Heart left ventricle (tissue), 16 donors: ENCODE data around the gene NABP2. TPM values are rescaled to one million over a fixed set of nuclear protein-coding genes. Genes with fewer than 3 reads are reported as not detected.
A peak's percentile ranks its signal among the peaks of the same experiment; 100 is the strongest.

Experiments
- ATAC-seq, 4 donors: fragments of 200-7000 bp; cut with Tn5 transposase; one replicate each; pipeline ENCODE4 v1.9.1; 2020 to 2022; ENCODE audit warnings: moderate library complexity in 4 of 4, mild to moderate bottlenecking in 3 of 4, moderate number of reproducible peaks in 1 of 4
- DNase-seq, 5 donors: peaks; one replicate each; pipeline ENCODE4 v3.0.0-alpha.2; 2020
- H3K27ac ChIP-seq, 12 donors: fragments of 200-600 bp; sonication (generic) in 4 of 12; one replicate each; pipeline versions ENCODE4 v1.5.0 to v1.8.0; 2016 to 2022; ENCODE audit warnings: mild to moderate bottlenecking in 2 of 12
- H3K27me3 ChIP-seq, 9 donors: fragments of 200-600 bp; sonication (generic) in 2 of 9; one replicate each; pipeline versions ENCODE4 v1.5.1 to v1.8.0; 2016 to 2022; ENCODE audit warnings: mild to moderate bottlenecking in 3 of 9
- H3K36me3 ChIP-seq, 9 donors: fragments of 200-600 bp; sonication (generic) in 2 of 9; one replicate each; pipeline versions ENCODE4 v1.5.0 to v1.8.0; 2018 to 2022; ENCODE audit warnings: mild to moderate bottlenecking in 2 of 9
- H3K4me1 ChIP-seq, 12 donors: fragments of 200-600 bp; sonication (generic) in 4 of 12; one replicate each; pipeline versions ENCODE4 v1.5.0 to v1.8.0; 2016 to 2022; ENCODE audit warnings: mild to moderate bottlenecking in 3 of 12
- H3K4me3 ChIP-seq, 12 donors: fragments of 200-600 bp; sonication (generic) in 4 of 12; one replicate each; pipeline versions ENCODE4 v1.5.0 to v1.8.0; 2017 to 2022; ENCODE audit warnings: mild to moderate bottlenecking in 9 of 12, moderate library complexity in 4 of 12
- H3K9me3 ChIP-seq, 12 donors: fragments of 200-600 bp; sonication (generic) in 4 of 12; one replicate each; pipeline versions ENCODE4 v1.5.0 to v1.8.0; 2016 to 2022; ENCODE audit warnings: mild to moderate bottlenecking in 1 of 12
- POLR2A ChIP-seq, 2 donors: fragments of 450-650 bp; IDR thresholded peaks; one replicate each; pipeline ENCODE4 v1.6.1; 2017; ENCODE audit warnings: antibody characterized with exemption in 2 of 2, mild to moderate bottlenecking in 2 of 2, moderate library complexity in 2 of 2
- WGBS, 4 donors: extraction: QIAGEN DNeasy Blood & Tissue Kit in 2 of 4; methylation state at CpG; one replicate each; pipeline versions ENCODE4 v1.1.5 to v1.1.7; 2013 to 2018; 5-methylcytosine and 5-hydroxymethylcytosine counted together
- intact Hi-C, 10 donors: fragments of 100-400 bp; cut with DNase I; formaldehyde crosslinking; loops; one replicate each; pipeline versions ENCODE4 v1.11.1 to v1.14.2; 2022
- polyA plus RNA-seq, 2 donors: library from polyadenylated mRNA; stranded (reverse); fragments of 200-250 nt; gene quantifications; one replicate each; pipeline ENCODE4 v1.2.3, GENCODE V29; 2013
- total RNA-seq, 9 donors: library from RNA; depleted of rRNA in 2 of 9; stranded (reverse); fragments of >200 nt in 2 of 9; fragmentation: NEBNext Ultra II Directional in 3 of 9; extraction: Animal tissue kit (Norgen Biotek cat#: 25700) in 3 of 9; gene quantifications; one replicate each; pipeline versions ENCODE4 v1.1.0 to v1.2.4, GENCODE V29; 2016 to 2023
- TF ChIP-seq, protein P1 (sequence below), 12 donors: fragments of 200-600 bp; sonication (generic) in 4 of 12; IDR thresholded peaks; one replicate each; pipeline versions ENCODE4 v1.5.0 to v1.8.0; 2018 to 2022; ENCODE audit warnings: antibody characterized with exemption in 12 of 12, mild to moderate bottlenecking in 5 of 12
- donor health status: ischemic (EF 13 %, LVEDD 7.1; RV severe dilation, severe dysfunction).
- donor health status: healthy with polysubstance abuse.
- donor health status: DM: no; HTN: yes; CAD: no.
- donor health status: DM: no; HTN: no; CAD: no.
- donor health status: ischemic (EF 25% LVEDD 6.9; RV normal size, moderate dysfunction).
- donor health status: ischemic (EF 25% LVEDD 5.7; RV mildly dilated, moderate dysfunction).
- donor health status: healthy.
- donor health status: DM: yes; HTN: yes; CAD: no.
- donor health status: ischemic (EF 35%, LVEDD 5.7; RV mildly dilated, moderate dysfunction).
- donor health status: nonischemic (EF 11% LVEDD 7.7; RV severe dilation, severe dysfunction).
- donor health status: DM: yes; HTN: yes; CAD: no.
- donor health status: PGD.
- donor health status: ischemic (EF 29% LVEDD 5.4; RV normal size, mild dysfunction).
- donor health status: nonischemic (EF 23%, LVEDD 6.1; RV moderate dilation, normal function).

NABP2 gene
- total and polyA plus RNA-seq, 11 donors, result 14.8 to 30.1 (median 20.7) TPM

GRCh38 chr12:56222531-56222895 lies 1.6 kb upstream of the NABP2 start:
- peak overlapping the region; percentile 86 to 99 (median 96) for H3K27ac ChIP-seq
- peaks cover 8 to 52% (median 41%) of the 10 kb centered on the region in 12 donors for H3K4me1 ChIP-seq
- 3 to 8% (median 6%) methylated on average over 4 of the region's 4 CpGs for WGBS, 4 donors
- peak overlapping the region; percentile 56 to 95 (median 76) for H3K4me3 ChIP-seq
- DNase-seq, result no peak
- no peaks in the 10 kb centered on the region for H3K9me3 ChIP-seq
- peaks cover 0 to 10% (median 4%) of the 10 kb centered on the region in 9 donors for H3K36me3 ChIP-seq
- ATAC-seq, result no peak
- intact Hi-C loops, result loop anchor here in 7 of 10 donors (2.0 to 10.0 kb wide), 6 partner anchors 35 to 242 kb away; partner anchors contain the start of genes ANKRD52 (in 4 of the 7), ZC3H10 (in 2 of the 7), CS (in 1 of the 7) and ESYT1 (in 1 of the 7)
- H3K27me3 ChIP-seq, result no peaks in the 10 kb centered on the region
- TF ChIP-seq, protein P1, sequence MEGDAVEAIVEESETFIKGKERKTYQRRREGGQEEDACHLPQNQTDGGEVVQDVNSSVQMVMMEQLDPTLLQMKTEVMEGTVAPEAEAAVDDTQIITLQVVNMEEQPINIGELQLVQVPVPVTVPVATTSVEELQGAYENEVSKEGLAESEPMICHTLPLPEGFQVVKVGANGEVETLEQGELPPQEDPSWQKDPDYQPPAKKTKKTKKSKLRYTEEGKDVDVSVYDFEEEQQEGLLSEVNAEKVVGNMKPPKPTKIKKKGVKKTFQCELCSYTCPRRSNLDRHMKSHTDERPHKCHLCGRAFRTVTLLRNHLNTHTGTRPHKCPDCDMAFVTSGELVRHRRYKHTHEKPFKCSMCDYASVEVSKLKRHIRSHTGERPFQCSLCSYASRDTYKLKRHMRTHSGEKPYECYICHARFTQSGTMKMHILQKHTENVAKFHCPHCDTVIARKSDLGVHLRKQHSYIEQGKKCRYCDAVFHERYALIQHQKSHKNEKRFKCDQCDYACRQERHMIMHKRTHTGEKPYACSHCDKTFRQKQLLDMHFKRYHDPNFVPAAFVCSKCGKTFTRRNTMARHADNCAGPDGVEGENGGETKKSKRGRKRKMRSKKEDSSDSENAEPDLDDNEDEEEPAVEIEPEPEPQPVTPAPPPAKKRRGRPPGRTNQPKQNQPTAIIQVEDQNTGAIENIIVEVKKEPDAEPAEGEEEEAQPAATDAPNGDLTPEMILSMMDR (IDR thresholded peaks at IDR 0.05), result peak in 1 of 12 donors; percentile 2
- TF ChIP-seq POLR2A (IDR thresholded peaks at IDR 0.05), result no peak

DNA sequence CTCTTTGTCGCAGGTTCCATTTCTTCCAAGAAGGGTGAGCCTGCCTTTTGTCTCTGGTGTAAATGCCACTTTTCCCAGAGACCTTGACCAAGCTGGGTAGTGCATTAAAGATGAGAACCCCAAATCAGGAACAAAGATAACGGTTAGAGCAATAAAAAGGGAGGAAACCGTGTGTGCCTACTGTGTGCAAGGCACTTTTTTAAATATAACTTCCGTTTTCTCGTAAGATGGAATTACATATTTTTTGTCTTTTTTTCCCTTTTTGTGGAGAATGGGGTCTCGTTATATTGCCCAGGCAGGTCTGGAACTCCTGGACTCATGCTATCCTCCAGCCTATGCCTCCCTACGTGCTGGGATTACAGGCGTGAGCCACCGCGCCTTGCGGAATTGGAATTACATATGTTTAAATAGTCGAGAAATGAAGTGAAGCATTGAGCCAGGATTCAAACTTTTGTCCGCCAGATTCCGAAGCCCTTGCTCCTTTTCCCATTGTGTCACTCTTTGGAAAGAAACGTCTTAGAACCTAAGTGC lies 506 bp upstream of the NABP2 start:
- Histone ChIP-seq H3K27ac (peak overlapping the region; percentile 19 to 98 (median 86)), H3K27me3 (no peaks in the 10 kb centered on the region), H3K4me3 (peak overlapping the region in 10 of 12 donors; percentile 57 to 97 (median 66)), H3K9me3 (no peaks in the 10 kb centered on the region), H3K4me1 (peaks cover 8 to 51% (median 41%) of the 10 kb centered on the region in 12 donors), H3K36me3 (peaks cover 0 to 17% (median 8%) of the 10 kb centered on the region in 9 donors)
- intact Hi-C loops, result loop anchor here in 9 of 10 donors (1.0 to 10.0 kb wide), 11 partner anchors 30 to 241 kb away; partner anchors contain the start of genes ANKRD52 (in 6 of the 9), ZC3H10 (in 6 of the 9), CS (in 1 of the 9) and ESYT1 (in 1 of the 9)
- WGBS, 4 donors, result 23 to 27% (median 25%) methylated on average over 15 of the region's 15 CpGs
- no peak for ATAC-seq
- TF ChIP-seq, protein P1 (IDR thresholded peaks at IDR 0.05), result no peak
- TF ChIP-seq POLR2A (IDR thresholded peaks at IDR 0.05), result no peak
- no peak for DNase-seq

- Histone ChIP-seq H3K36me3 (peaks cover 0 to 27% (median 12%) of the 10 kb centered on the region in 9 donors), H3K4me1 (peaks cover 8 to 41% (median 32%) of the 10 kb centered on the region in 12 donors), H3K27ac (peak overlapping the region in 9 of 12 donors; percentile 71 to 98 (median 84)), H3K4me3 (peak overlapping the region in 11 of 12 donors; percentile 52 to 97 (median 66)), H3K9me3 (no peaks in the 10 kb centered on the region), H3K27me3 (no peaks in the 10 kb centered on the region)
- ATAC-seq, result no peak
- WGBS, 4 donors, result 57 to 72% (median 68%) methylated on average over 7 to 11 of the region's 11 CpGs
- TF ChIP-seq, protein P1 (IDR thresholded peaks at IDR 0.05), result no peak
- TF ChIP-seq POLR2A (IDR thresholded peaks at IDR 0.05), result no peak
- peak in 1 of 5 donors; percentile 13 for DNase-seq
- intact Hi-C loops, result loop anchor here in 9 of 10 donors (1.0 to 10.0 kb wide), 11 partner anchors 32 to 240 kb away; partner anchors contain the start of genes ANKRD52 (in 6 of the 9), ZC3H10 (in 4 of the 9), ESYT1 (in 1 of the 9) and SMARCC2 (in 1 of the 9)
These were observed 812 bp downstream of the NABP2 start for GRCh38 chr12:56224954-56225353.

DNA sequence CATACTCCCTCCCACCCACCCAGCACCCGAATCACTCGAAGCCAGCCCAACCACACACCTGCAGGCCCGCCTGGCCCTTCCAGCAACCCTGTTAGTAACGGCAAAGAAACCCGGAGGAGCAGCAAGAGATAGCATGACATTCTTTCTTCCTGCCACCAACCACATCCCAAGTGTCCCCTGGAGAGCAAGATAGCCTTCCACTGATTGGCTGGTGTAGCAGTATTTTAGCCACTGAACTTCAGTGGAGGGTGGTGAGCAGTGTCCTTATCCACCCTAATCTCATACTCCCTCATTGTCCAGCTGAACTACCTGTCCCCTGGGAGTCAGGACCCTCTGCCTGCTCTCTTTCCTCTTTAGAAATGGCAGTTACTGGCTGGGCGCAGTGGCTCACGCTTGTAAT lies 4.9 kb downstream of the NABP2 start:
- WGBS, 4 donors, result 78 to 82% (median 80%) methylated on average over 7 of the region's 7 CpGs
- TF ChIP-seq, protein P1 (IDR thresholded peaks at IDR 0.05), result no peak
- no peak for TF ChIP-seq POLR2A (IDR thresholded peaks at IDR 0.05)
- Histone ChIP-seq H3K27ac (no peak overlapping the region), H3K4me3 (no peak overlapping the region), H3K9me3 (no peaks in the 10 kb centered on the region), H3K27me3 (no peaks in the 10 kb centered on the region), H3K36me3 (peaks cover 0 to 27% (median 12%) of the 10 kb centered on the region in 9 donors), H3K4me1 (peaks cover 0 to 8% (median 7%) of the 10 kb centered on the region in 12 donors)
- DNase-seq (no peak), ATAC-seq (no peak)
- intact Hi-C loops, result loop anchor here in 2 of 10 donors (5.0 to 10.0 kb wide), 2 partner anchors 37 to 236 kb away; partner anchors contain the start of gene SPRYD4 (in 1 of the 2)
